ENCODE measurements around the gene CRACDL.

The CRACDL gene

GRCh38 chr2:98801921-98802321 lies 134.1 kb downstream of the CRACDL start:
- Histone ChIP-seq H3K14ac (ENCODE audit: low read length) (no peak overlapping the region), H3K9ac (ENCODE audit: low read length) (no peak overlapping the region), H2AK5ac (ENCODE audit: low read length) (no peak overlapping the region), H3K27ac (ENCODE audit: low read depth, low read length) (no peak overlapping the region), H2BK5ac (ENCODE audit: low read depth, low read length, poor library complexity) (no peak overlapping the region), H3K36me3 (ENCODE audit: control insufficient read depth in 1 of 2, insufficient read depth in 2 of 2, low read length in 2 of 2) (no peaks in the 10 kb centered on the region), H3K79me2 (ENCODE audit: control insufficient read depth, insufficient read depth, low read length, poor library complexity) (no peaks in the 10 kb centered on the region), H2BK120ac (ENCODE audit: insufficient read depth, low read length, poor library complexity) (no peak overlapping the region), H4K91ac (ENCODE audit: low read depth, low read length) (no peak overlapping the region), H3K9me3 (ENCODE audit: insufficient read depth, low read depth, low read length) (no peaks in the 10 kb centered on the region), H2AFZ (ENCODE audit: insufficient read depth, low read length, poor library complexity) (no peak overlapping the region), H3K18ac (ENCODE audit: low read length) (no peak overlapping the region), H3K79me1 (ENCODE audit: low read length) (peaks cover 4% of the 10 kb centered on the region), H4K12ac (ENCODE audit: low read depth, low read length) (no peak overlapping the region), H3K4me1 (ENCODE audit: control insufficient read depth in 1 of 2, insufficient read depth in 2 of 2, low read length in 2 of 2) (peaks cover 10 to 11% of the 10 kb centered on the region in 2 experiments), H3K4me2 (ENCODE audit: low read length) (no peak overlapping the region), H3K4me3 (ENCODE audit: low read depth, low read length) (no peak overlapping the region), H3K27me3 (ENCODE audit: insufficient read depth, low read length) (no peaks in the 10 kb centered on the region), H3K23ac (ENCODE audit: low read length) (no peak overlapping the region), H3K4ac (ENCODE audit: low read depth, low read length) (no peak overlapping the region), H4K8ac (ENCODE audit: low read depth, low read length) (no peak overlapping the region), H2BK12ac (ENCODE audit: low read length) (no peak overlapping the region)
- no CpG with 5 or more reads among the region's 15 CpGs for WGBS (ENCODE audit: extremely low coverage, insufficient coverage, insufficient read length)
- DNase-seq: no peak

GRCh38 chr2:98801286-98801685 lies 134.7 kb downstream of the CRACDL start:
- H2AFZ ChIP-seq (ENCODE audit: insufficient read depth, low read length, poor library complexity): no peak overlapping the region
- H3K4me1 ChIP-seq (ENCODE audit: control insufficient read depth in 1 of 2, insufficient read depth in 2 of 2, low read length in 2 of 2): peaks cover 10% of the 10 kb centered on the region in 2 experiments
- no peak overlapping the region for H3K18ac ChIP-seq (ENCODE audit: low read length)
- H4K12ac ChIP-seq (ENCODE audit: low read depth, low read length): no peak overlapping the region
- no peak overlapping the region for H2AK5ac ChIP-seq (ENCODE audit: low read length)
- no peak overlapping the region for H4K91ac ChIP-seq (ENCODE audit: low read depth, low read length)
- no peaks in the 10 kb centered on the region for H3K79me2 ChIP-seq (ENCODE audit: control insufficient read depth, insufficient read depth, low read length, poor library complexity)
- H3K27ac ChIP-seq (ENCODE audit: low read depth, low read length): no peak overlapping the region
- WGBS (ENCODE audit: extremely low coverage, insufficient coverage, insufficient read length): no CpG with 5 or more reads among the region's 1 CpG
- H3K4me2 ChIP-seq (ENCODE audit: low read length): no peak overlapping the region
- no peak overlapping the region for H2BK5ac ChIP-seq (ENCODE audit: low read depth, low read length, poor library complexity)
- DNase-seq: no peak
- no peak overlapping the region for H3K9ac ChIP-seq (ENCODE audit: low read length)
- no peaks in the 10 kb centered on the region for H3K9me3 ChIP-seq (ENCODE audit: insufficient read depth, low read depth, low read length)
- H3K36me3 ChIP-seq (ENCODE audit: control insufficient read depth in 1 of 2, insufficient read depth in 2 of 2, low read length in 2 of 2): no peaks in the 10 kb centered on the region
- H3K27me3 ChIP-seq (ENCODE audit: insufficient read depth, low read length): no peaks in the 10 kb centered on the region
- H3K4me3 ChIP-seq (ENCODE audit: low read depth, low read length): no peak overlapping the region
- H3K23ac ChIP-seq (ENCODE audit: low read length): no peak overlapping the region
- H3K14ac ChIP-seq (ENCODE audit: low read length): no peak overlapping the region
- no peak overlapping the region for H3K4ac ChIP-seq (ENCODE audit: low read depth, low read length)
- H4K8ac ChIP-seq (ENCODE audit: low read depth, low read length): no peak overlapping the region
- peaks cover 4% of the 10 kb centered on the region for H3K79me1 ChIP-seq (ENCODE audit: low read length)
- no peak overlapping the region for H2BK12ac ChIP-seq (ENCODE audit: low read length)
- no peak overlapping the region for H2BK120ac ChIP-seq (ENCODE audit: insufficient read depth, low read length, poor library complexity)

- H3K79me1 ChIP-seq (ENCODE audit: low read length): peaks cover 2% of the 10 kb centered on the region
- H3K4me1 ChIP-seq (ENCODE audit: control insufficient read depth in 1 of 2, insufficient read depth in 2 of 2, low read length in 2 of 2): peaks cover 2 to 5% of the 10 kb centered on the region in 2 experiments
- no peak overlapping the region for H3K4ac ChIP-seq (ENCODE audit: low read depth, low read length)
- H3K9ac ChIP-seq (ENCODE audit: low read length): no peak overlapping the region
- H2BK5ac ChIP-seq (ENCODE audit: low read depth, low read length, poor library complexity): no peak overlapping the region
- H4K12ac ChIP-seq (ENCODE audit: low read depth, low read length): no peak overlapping the region
- H4K91ac ChIP-seq (ENCODE audit: low read depth, low read length): no peak overlapping the region
- no peak overlapping the region for H2AK5ac ChIP-seq (ENCODE audit: low read length)
- H2AFZ ChIP-seq (ENCODE audit: insufficient read depth, low read length, poor library complexity): no peak overlapping the region
- H3K23ac ChIP-seq (ENCODE audit: low read length): no peak overlapping the region
- no peak overlapping the region for H4K8ac ChIP-seq (ENCODE audit: low read depth, low read length)
- H3K36me3 ChIP-seq (ENCODE audit: control insufficient read depth in 1 of 2, insufficient read depth in 2 of 2, low read length in 2 of 2): no peaks in the 10 kb centered on the region
- no peak overlapping the region for H3K27ac ChIP-seq (ENCODE audit: low read depth, low read length)
- no peaks in the 10 kb centered on the region for H3K79me2 ChIP-seq (ENCODE audit: control insufficient read depth, insufficient read depth, low read length, poor library complexity)
- no peak overlapping the region for H3K4me3 ChIP-seq (ENCODE audit: low read depth, low read length)
- no peak overlapping the region for H3K4me2 ChIP-seq (ENCODE audit: low read length)
- no peak for DNase-seq
- no peak overlapping the region for H2BK120ac ChIP-seq (ENCODE audit: insufficient read depth, low read length, poor library complexity)
- no peaks in the 10 kb centered on the region for H3K9me3 ChIP-seq (ENCODE audit: insufficient read depth, low read depth, low read length)
- H3K18ac ChIP-seq (ENCODE audit: low read length): no peak overlapping the region
- H3K14ac ChIP-seq (ENCODE audit: low read length): no peak overlapping the region
- WGBS (ENCODE audit: extremely low coverage, insufficient coverage, insufficient read length): no CpG with 5 or more reads among the region's 8 CpGs
- no peak overlapping the region for H2BK12ac ChIP-seq (ENCODE audit: low read length)
- H3K27me3 ChIP-seq (ENCODE audit: insufficient read depth, low read length): no peaks in the 10 kb centered on the region
Observed at GRCh38 chr2:98800330-98801064, 135.5 kb downstream of the CRACDL start.

GRCh38 chr2:98799375-98800329 lies 136.4 kb downstream of the CRACDL start:
- Histone ChIP-seq H3K14ac (ENCODE audit: low read length) (no peak overlapping the region), H3K4ac (ENCODE audit: low read depth, low read length) (no peak overlapping the region), H3K23ac (ENCODE audit: low read length) (no peak overlapping the region), H4K91ac (ENCODE audit: low read depth, low read length) (no peak overlapping the region), H3K4me3 (ENCODE audit: low read depth, low read length) (no peak overlapping the region), H3K4me1 (ENCODE audit: control insufficient read depth in 1 of 2, insufficient read depth in 2 of 2, low read length in 2 of 2) (peaks cover 0 to 2% of the 10 kb centered on the region in 2 experiments), H2AFZ (ENCODE audit: insufficient read depth, low read length, poor library complexity) (no peak overlapping the region), H2BK12ac (ENCODE audit: low read length) (no peak overlapping the region), H4K12ac (ENCODE audit: low read depth, low read length) (no peak overlapping the region), H3K27me3 (ENCODE audit: insufficient read depth, low read length) (no peaks in the 10 kb centered on the region), H3K9me3 (ENCODE audit: insufficient read depth, low read depth, low read length) (no peaks in the 10 kb centered on the region), H3K4me2 (ENCODE audit: low read length) (no peak overlapping the region), H3K9ac (ENCODE audit: low read length) (no peak overlapping the region), H3K27ac (ENCODE audit: low read depth, low read length) (no peak overlapping the region), H4K8ac (ENCODE audit: low read depth, low read length) (no peak overlapping the region), H3K79me1 (ENCODE audit: low read length) (peaks cover 2% of the 10 kb centered on the region), H2BK120ac (ENCODE audit: insufficient read depth, low read length, poor library complexity) (no peak overlapping the region), H2AK5ac (ENCODE audit: low read length) (no peak overlapping the region), H3K79me2 (ENCODE audit: control insufficient read depth, insufficient read depth, low read length, poor library complexity) (no peaks in the 10 kb centered on the region), H3K18ac (ENCODE audit: low read length) (no peak overlapping the region), H3K36me3 (ENCODE audit: control insufficient read depth in 1 of 2, insufficient read depth in 2 of 2, low read length in 2 of 2) (no peaks in the 10 kb centered on the region), H2BK5ac (ENCODE audit: low read depth, low read length, poor library complexity) (no peak overlapping the region)
- no peak for DNase-seq
- no CpG with 5 or more reads among the region's 10 CpGs for WGBS (ENCODE audit: extremely low coverage, insufficient coverage, insufficient read length)
